Esophagus muscularis mucosa (tissue), 4 donors: ENCODE data around the gene TSPAN11.

Experiments
- EP300 ChIP-seq: sonication (generic); formaldehyde crosslinking; IDR thresholded peaks from one replicate; pipeline ENCODE4 v1.6.1; 2017; ENCODE audit warnings: antibody characterized with exemption
- POLR2A ChIP-seq: fragments of 450-650 bp; IDR thresholded peaks from one replicate; pipeline ENCODE4 v1.6.1; 2017; ENCODE audit warnings: antibody characterized with exemption, moderate library complexity, mild to moderate bottlenecking, low read depth
- TF ChIP-seq, protein P1 (sequence below), 3 experiments: fragments of 200-600 bp in 2 of 3; fragments of 450-650 bp in 1 of 3; sonication (generic) in 2 of 3; IDR thresholded peaks; one replicate each; pipeline ENCODE4 v1.5.1; 2017 to 2019; ENCODE audit warnings: antibody characterized with exemption in 3 of 3, mild to moderate bottlenecking in 2 of 3, moderate library complexity in 1 of 3

DNA sequence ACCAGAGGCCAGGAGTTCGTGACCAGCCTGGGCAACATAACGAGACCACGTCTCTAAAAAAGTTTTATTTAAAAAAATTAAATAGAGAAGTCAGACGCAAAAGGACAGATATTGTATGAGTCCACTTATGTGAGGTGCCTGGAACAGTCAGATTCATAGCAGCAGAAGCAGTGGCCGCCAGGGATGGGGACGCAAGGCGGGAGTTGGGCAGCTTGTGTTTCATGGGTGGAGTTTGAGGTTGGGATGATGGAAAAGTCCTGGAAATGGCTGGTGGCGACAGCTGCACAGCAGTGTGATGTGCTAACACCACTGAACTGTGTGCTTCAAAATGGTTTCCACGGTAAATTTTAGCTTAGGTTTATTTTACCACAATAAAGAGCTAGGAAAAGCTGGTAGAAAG lies 89.5 kb downstream of the TSPAN11 start:
- TF ChIP-seq EP300, result no peak
- TF ChIP-seq, protein P1, sequence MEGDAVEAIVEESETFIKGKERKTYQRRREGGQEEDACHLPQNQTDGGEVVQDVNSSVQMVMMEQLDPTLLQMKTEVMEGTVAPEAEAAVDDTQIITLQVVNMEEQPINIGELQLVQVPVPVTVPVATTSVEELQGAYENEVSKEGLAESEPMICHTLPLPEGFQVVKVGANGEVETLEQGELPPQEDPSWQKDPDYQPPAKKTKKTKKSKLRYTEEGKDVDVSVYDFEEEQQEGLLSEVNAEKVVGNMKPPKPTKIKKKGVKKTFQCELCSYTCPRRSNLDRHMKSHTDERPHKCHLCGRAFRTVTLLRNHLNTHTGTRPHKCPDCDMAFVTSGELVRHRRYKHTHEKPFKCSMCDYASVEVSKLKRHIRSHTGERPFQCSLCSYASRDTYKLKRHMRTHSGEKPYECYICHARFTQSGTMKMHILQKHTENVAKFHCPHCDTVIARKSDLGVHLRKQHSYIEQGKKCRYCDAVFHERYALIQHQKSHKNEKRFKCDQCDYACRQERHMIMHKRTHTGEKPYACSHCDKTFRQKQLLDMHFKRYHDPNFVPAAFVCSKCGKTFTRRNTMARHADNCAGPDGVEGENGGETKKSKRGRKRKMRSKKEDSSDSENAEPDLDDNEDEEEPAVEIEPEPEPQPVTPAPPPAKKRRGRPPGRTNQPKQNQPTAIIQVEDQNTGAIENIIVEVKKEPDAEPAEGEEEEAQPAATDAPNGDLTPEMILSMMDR (IDR thresholded peaks at IDR 0.05), result no peak
- no peak for TF ChIP-seq POLR2A
